BE2C (cell line): ENCODE measurements around the gene IGFBPL1.
A peak's percentile ranks its signal among the peaks of the same experiment; 100 is the strongest.

Experiments
- DNase-seq: peaks from one replicate; pipeline ENCODE4 v3.0.0-alpha.2; 2020
- H3K27me3 ChIP-seq: fragments of 250-450 bp; sonication (Bioruptor Pico); 2 replicates; pipeline ENCODE4 v1.5.1; 2020; ENCODE audit warnings: mild to moderate bottlenecking
- H3K36me3 ChIP-seq: fragments of 250-450 bp; sonication (Bioruptor Pico); 2 replicates; pipeline ENCODE4 v1.5.1; 2020; ENCODE audit warnings: mild to moderate bottlenecking
- H3K4me1 ChIP-seq: fragments of 250-450 bp; sonication (Bioruptor Pico); 2 replicates; pipeline ENCODE4 v1.5.1; 2020
- H3K4me3 ChIP-seq: 2 replicates; pipeline ENCODE4 v1.5.1; 2011; ENCODE audit warnings: low read depth, low read length
- H3K9me3 ChIP-seq: fragments of 250-450 bp; sonication (Bioruptor Pico); 2 replicates; pipeline ENCODE4 v1.5.1; 2020
- CTCF ChIP-seq: IDR thresholded peaks from 2 replicates; pipeline ENCODE4 v1.5.1; 2012; ENCODE audit warnings: mild to moderate bottlenecking, low read depth, low read length

The IGFBPL1 gene

GRCh38 chr9:38423273-38423972, 831 bp downstream of the IGFBPL1 start:
- DNase-seq = no peak
- H3K27me3 ChIP-seq = no peaks in the 10 kb centered on the region
- H3K4me1 ChIP-seq = peaks cover 11% of the 10 kb centered on the region
- no peak for TF ChIP-seq CTCF
- peak overlapping the region; percentile 75 for H3K4me3 ChIP-seq
- H3K9me3 ChIP-seq = no peaks in the 10 kb centered on the region
- H3K36me3 ChIP-seq = peaks cover 6% of the 10 kb centered on the region

- H3K9me3 ChIP-seq = no peaks in the 10 kb centered on the region
- peak overlapping the region; percentile 75 for H3K4me3 ChIP-seq
- TF ChIP-seq CTCF = no peak
- no peaks in the 10 kb centered on the region for H3K27me3 ChIP-seq
- DNase-seq = peak; percentile 39
- peaks cover 11% of the 10 kb centered on the region for H3K4me1 ChIP-seq
- peaks cover 13% of the 10 kb centered on the region for H3K36me3 ChIP-seq
Observed at GRCh38 chr9:38422555-38423260, 1.5 kb downstream of the IGFBPL1 start.

- no peak for TF ChIP-seq CTCF
- Histone ChIP-seq H3K4me1 (peaks cover 11% of the 10 kb centered on the region), H3K4me3 (peak overlapping the region; percentile 75), H3K36me3 (peaks cover 19% of the 10 kb centered on the region), H3K27me3 (no peaks in the 10 kb centered on the region), H3K9me3 (no peaks in the 10 kb centered on the region)
- DNase-seq = peak; percentile 78
Observed at GRCh38 chr9:38421498-38422211, 2.6 kb downstream of the IGFBPL1 start.

GRCh38 chr9:38419181-38419580, 5.1 kb downstream of the IGFBPL1 start:
- no peak for TF ChIP-seq CTCF
- peaks cover 19% of the 10 kb centered on the region for H3K36me3 ChIP-seq
- H3K4me3 ChIP-seq = no peak overlapping the region
- H3K9me3 ChIP-seq = no peaks in the 10 kb centered on the region
- peaks cover 8% of the 10 kb centered on the region for H3K4me1 ChIP-seq
- DNase-seq = no peak
- no peaks in the 10 kb centered on the region for H3K27me3 ChIP-seq

GRCh38 chr9:38418366-38418765, 5.9 kb downstream of the IGFBPL1 start:
- Histone ChIP-seq H3K27me3 (no peaks in the 10 kb centered on the region), H3K4me1 (peaks cover 8% of the 10 kb centered on the region), H3K36me3 (peaks cover 23% of the 10 kb centered on the region), H3K4me3 (no peak overlapping the region), H3K9me3 (no peaks in the 10 kb centered on the region)
- DNase-seq = no peak
- no peak for TF ChIP-seq CTCF
